K562 (cell line): ENCODE results near the gene HNRNPA2B1. TPM values are rescaled to one million over a fixed set of nuclear protein-coding genes. Genes with fewer than 3 reads are reported as not detected.

Experiments
- ATAC-seq: fragments of 200-7000 bp; cut with Tn5 transposase; 3 replicates; pipeline ENCODE4 v1.9.1; 2020; ENCODE audit warnings: moderate library complexity
- BruUV-seq: library from RNA; stranded (reverse); fragments of 400-500 nt; replicated peaks from 2 replicates; lab custom pipeline; 2021; lab: Mats Ljungman, UMichigan
- CTCF ChIA-PET: fragments of 300-600 bp; formaldehyde crosslinking; extraction: SDS; loops from one replicate; lab custom pipeline; 2021; ENCODE audit warnings: low intra/inter-chr PET ratio; lab: Yijun Ruan, JAX
- POLR2A ChIA-PET: fragments of 300-600, 350-650 bp; sonication (Branson Sonifier 250); formaldehyde crosslinking; extraction: SDS; loops from one replicate; lab custom pipeline; 2021; ENCODE audit warnings: antibody characterized with exemption, inconsistent platforms; lab: Yijun Ruan, JAX
- DNase-seq, 4 experiments: peaks; one replicate each; pipeline versions ENCODE4 v3.0.0 to v3.0.0-alpha.2; 2011 to 2018; ENCODE audit warnings: low spot score in 3 of 4, mixed read lengths in 3 of 4; ENCODE audit errors: extremely low read depth in 1 of 4
- FAIRE-seq: peaks from 2 replicates; lab custom pipeline; 2011; peaks lifted over from hg19 to GRCh38; lab: Jason Lieb, UNC
- H2AFZ ChIP-seq: 2 replicates; pipeline ENCODE4 v1.6.0; 2011; ENCODE audit warnings: low read depth, low read length, control low read depth, inconsistent platforms
- H3K27ac ChIP-seq: fragments of 200-600 bp; 3 replicates; pipeline ENCODE4 v1.8.0; 2011; ENCODE audit warnings: low read depth, mild to moderate bottlenecking, control low read depth, inconsistent platforms, low read length, moderate library complexity, mixed read lengths; ENCODE audit errors: extremely low read depth
- H3K27me3 ChIP-seq, 2 experiments: fragments of 300-600 bp in 1 of 2; 2 replicates in 1 of 2; 3 replicates in 1 of 2; pipeline versions ENCODE4 v1.6.0 to v1.8.0; 2011; ENCODE audit warnings: inconsistent platforms in 2 of 2, low read length in 2 of 2, mild to moderate bottlenecking in 1 of 2, mixed read lengths in 1 of 2, moderate library complexity in 1 of 2; ENCODE audit not compliant: control insufficient read depth in 2 of 2, insufficient read depth in 2 of 2
- H3K36me3 ChIP-seq: fragments of 300-600 bp; 3 replicates; pipeline ENCODE4 v1.8.0; 2011; ENCODE audit warnings: mild to moderate bottlenecking, low read length, inconsistent platforms; ENCODE audit not compliant: control insufficient read depth, insufficient read depth
- H3K4me1 ChIP-seq, 2 experiments: fragments of 200-600 bp in 1 of 2; replicated peaks in 1 of 2; 2 replicates in 1 of 2; 3 replicates in 1 of 2; pipeline versions ENCODE4 v1.5.1 to v1.8.0; 2011; ENCODE audit warnings: inconsistent platforms in 2 of 2, low read length in 2 of 2, mild to moderate bottlenecking in 1 of 2, mixed read lengths in 1 of 2, moderate library complexity in 1 of 2; ENCODE audit not compliant: control insufficient read depth in 2 of 2, insufficient read depth in 2 of 2
- H3K4me2 ChIP-seq: 2 replicates; pipeline ENCODE4 v1.6.1; 2011; ENCODE audit warnings: low read length, control low read depth, inconsistent platforms, mixed read lengths; ENCODE audit not compliant: insufficient read depth
- H3K4me3 ChIP-seq: fragments of 200-600 bp; sonication (generic), shearing (Covaris generic); 2 replicates; pipeline ENCODE4 v1.5.1; 2016; ENCODE audit warnings: control low read depth, inconsistent platforms
- H3K79me2 ChIP-seq: fragments of 200-600 bp; 3 replicates; pipeline ENCODE4 v1.8.0; 2011; ENCODE audit warnings: low read length, inconsistent platforms; ENCODE audit not compliant: control insufficient read depth, insufficient read depth
- H3K9ac ChIP-seq, 2 experiments: 2 replicates each; pipeline versions ENCODE4 v1.6.0 to v1.6.1; 2011; ENCODE audit warnings: low read depth in 2 of 2, low read length in 2 of 2, control low read depth in 1 of 2, inconsistent platforms in 1 of 2, mild to moderate bottlenecking in 1 of 2, mixed read lengths in 1 of 2; ENCODE audit not compliant: insufficient read depth in 1 of 2
- H3K9me1 ChIP-seq: one replicate; pipeline ENCODE4 v1.6.0; 2011; ENCODE audit warnings: inconsistent platforms, mild to moderate bottlenecking, low read length, moderate library complexity; ENCODE audit not compliant: control insufficient read depth, insufficient read depth
- H3K9me3 ChIP-seq: replicated peaks from 2 replicates; pipeline ENCODE4 v1.5.1; 2011; ENCODE audit warnings: low read depth, low read length, inconsistent platforms; ENCODE audit not compliant: control insufficient read depth, insufficient read depth
- H4K20me1 ChIP-seq: replicated peaks from 2 replicates; pipeline ENCODE4 v1.6.1; 2011; ENCODE audit warnings: low read length, inconsistent platforms, mixed read lengths; ENCODE audit not compliant: control insufficient read depth, insufficient read depth
- E2F3 ChIP-seq: fragments of 250-450 bp; sonication (Bioruptor Pico); IDR thresholded peaks from 2 replicates; pipeline ENCODE4 v1.4.0; 2020; ENCODE audit warnings: mild to moderate bottlenecking
- EP400 ChIP-seq: fragments of 450-650 bp; IDR thresholded peaks from 2 replicates; pipeline ENCODE4 v1.6.1; 2017; ENCODE audit warnings: antibody characterized with exemption, mild to moderate bottlenecking, moderate library complexity
- HDAC1 ChIP-seq, 2 experiments: fragments of 450-650 bp; IDR thresholded peaks; 2 replicates each; pipeline ENCODE4 v1.6.1; 2016 to 2017; ENCODE audit warnings: inconsistent platforms in 1 of 2, mild to moderate bottlenecking in 1 of 2, moderate library complexity in 1 of 2
- KDM5B ChIP-seq: fragments of 200-600 bp; sonication (generic); IDR thresholded peaks from 2 replicates; pipeline ENCODE4 v1.6.1; 2012; ENCODE audit warnings: low read depth, mild to moderate bottlenecking, moderate library complexity, low read length, control low read depth, inconsistent platforms; ENCODE audit not compliant: insufficient replicate concordance
- MEF2A ChIP-seq: IDR thresholded peaks from 2 replicates; pipeline ENCODE4 v1.6.1; 2011; ENCODE audit warnings: low read depth, mild to moderate bottlenecking, low read length, moderate library complexity; ENCODE audit not compliant: control insufficient read depth
- SMAD2 ChIP-seq: fragments of 150-350 bp; IDR thresholded peaks from 2 replicates; pipeline ENCODE4 v1.6.1; 2014; ENCODE audit warnings: low read depth, mild to moderate bottlenecking, low read length
- SMARCE1 ChIP-seq: fragments of 450-650 bp; IDR thresholded peaks from 2 replicates; pipeline ENCODE4 v1.7.1; 2016; ENCODE audit warnings: mild to moderate bottlenecking
- SRSF1 ChIP-seq: fragments of 200-400 bp; formaldehyde crosslinking; IDR thresholded peaks from 2 replicates; pipeline ENCODE4 v1.6.1; 2017; ENCODE audit warnings: mild to moderate bottlenecking, low read depth, low read length, moderate library complexity
- WHSC1 ChIP-seq: IDR thresholded peaks from one replicate; pipeline ENCODE4 v1.6.1; 2012; ENCODE audit warnings: low read length, control low read depth, inconsistent platforms
- ZBTB1 ChIP-seq: sonication (generic); formaldehyde crosslinking; IDR thresholded peaks from 2 replicates; pipeline ENCODE4 v1.8.1; 2023; ENCODE audit warnings: missing genetic modification reagents, low read depth, mild to moderate bottlenecking, borderline replicate concordance
- ZFX ChIP-seq: sonication (generic); formaldehyde crosslinking; IDR thresholded peaks from 2 replicates; pipeline ENCODE4 v1.8.0; 2022; ENCODE audit warnings: mild to moderate bottlenecking, missing genetic modification reagents, moderate library complexity
- WGBS: fragments of 100-300 bp; shearing (Covaris generic); methylation state at CpG from one replicate; pipeline ENCODE4 v1.1.6; 2016; ENCODE audit warnings: low coverage, mixed read lengths; ENCODE audit not compliant: insufficient coverage; ENCODE audit errors: missing lambda C conversion rate; 5-methylcytosine and 5-hydroxymethylcytosine counted together
- in situ Hi-C: fragments of 300-500 bp; cut with MboI; formaldehyde crosslinking; loops from 4 replicates; pipeline ENCODE4 v1.15.0; 2018; ENCODE audit warnings: inconsistent platforms, mixed read lengths
- intact Hi-C: fragments of 100-400 bp; cut with micrococcal nuclease; formaldehyde crosslinking; loops from 2 replicates; pipeline ENCODE4 v1.14.2; 2022
- polyA plus RNA-seq, 8 experiments: library from polyadenylated mRNA; depleted of rRNA in 4 of 8; stranded (reverse) in 5 of 8; unstranded in 3 of 8; fragments of >200 nt; fragmentation: Nextera tagmentation in 2 of 8; fragmentation: Illumina TruSeq in 1 of 8; extraction: Ambion mirVana in 2 of 8; extraction: Trizol in 1 of 8; gene quantifications; 2 replicates each; pipeline versions ENCODE4 v1.2.1 to v1.2.3, GENCODE V29; 2011 to 2014; ENCODE audit warnings: inconsistent platforms in 1 of 8, missing spikeins in 1 of 8
- total RNA-seq, 7 experiments: library from RNA; depleted of rRNA in 6 of 7; stranded (reverse); fragments of >200 nt in 6 of 7; fragmentation: Illumina TruSeq in 2 of 7; extraction: Trizol in 2 of 7; gene quantifications; 2 replicates each; pipeline versions ENCODE4 v1.2.1 to v1.2.3, GENCODE V29; 2011 to 2021; ENCODE audit warnings: low replicate concordance in 1 of 7
- TF ChIP-seq, protein P1 (sequence below), 3 experiments: fragments of 200-800 bp in 1 of 3; fragments of 250-450 bp in 1 of 3; fragments of 450-650 bp in 1 of 3; sonication (Bioruptor Pico) in 1 of 3; sonication (Bioruptor generic) in 1 of 3; formaldehyde crosslinking in 1 of 3; IDR thresholded peaks; 2 replicates each; pipeline versions ENCODE4 v1.6.1 to v1.8.0; 2016 to 2022; ENCODE audit warnings: mild to moderate bottlenecking in 2 of 3, missing genetic modification characterization in 2 of 3, missing compliant biosample characterization in 1 of 3, moderate library complexity in 1 of 3
- TF ChIP-seq, protein P2 (sequence below): fragments of 250-450 bp; sonication (Bioruptor Pico); IDR thresholded peaks from 2 replicates; pipeline ENCODE4 v1.8.0; 2022; ENCODE audit warnings: moderate library complexity, mild to moderate bottlenecking, inconsistent platforms
- TF ChIP-seq, protein P3 (sequence below): fragments of 450-650 bp; IDR thresholded peaks from 2 replicates; pipeline ENCODE4 v1.6.1; 2017; ENCODE audit warnings: mild to moderate bottlenecking, moderate library complexity

HNRNPA2B1 gene
- total and polyA plus RNA-seq, 9 of the 15 experiments (the other 6 are each of a cell fraction or from before 2014, with no cell fraction given), result 630 to 1,989 (median 865) TPM

DNA sequence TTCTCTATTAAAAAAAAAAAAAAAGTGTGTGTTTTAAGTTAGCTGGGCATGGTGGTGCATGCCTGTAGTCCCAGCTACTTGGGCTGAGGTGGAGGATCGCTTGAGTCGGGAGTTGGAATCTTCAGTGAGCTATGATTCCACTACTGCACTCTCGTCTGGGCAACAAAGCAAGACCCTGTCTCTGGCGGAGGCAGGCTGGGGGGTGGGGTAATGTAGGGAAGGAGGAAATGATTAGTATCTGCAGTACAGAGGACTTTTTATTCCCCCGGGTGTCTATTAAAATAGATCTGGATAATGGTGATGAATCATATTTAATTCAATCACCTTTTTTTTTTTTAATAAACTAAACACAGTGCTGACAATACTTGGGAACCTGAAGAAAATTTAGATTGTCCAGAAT is 7.5 kb upstream of the HNRNPA2B1 start:
- ATAC-seq (no peak), DNase-seq (no peak), FAIRE-seq (no peak)
- Histone ChIP-seq H3K27ac (no peak overlapping the region), H2AFZ (no peak overlapping the region), H3K9ac (no peak overlapping the region), H3K4me3 (no peak overlapping the region), H3K36me3 (peaks cover 98% of the 10 kb centered on the region), H4K20me1 (peaks cover 10% of the 10 kb centered on the region), H3K79me2 (peaks cover 70% of the 10 kb centered on the region), H3K4me2 (no peak overlapping the region), H3K4me1 (peaks cover 0 to 10% of the 10 kb centered on the region in 2 experiments; a peak in 2 of 5 replicates), H3K9me1 (peaks cover 5% of the 10 kb centered on the region), H3K27me3 (no peaks in the 10 kb centered on the region), H3K9me3 (no peaks in the 10 kb centered on the region)
- ChIA-PET POLR2A (interaction anchor here (0.7 to 1.5 kb wide), 6 partner anchors 8 to 77 kb away, joined by 3 to 5 read pairs (median 4); no protein-coding TSS in a partner anchor), CTCF (no interaction called here)
- BruUV-seq, result no TSS peak
- intact Hi-C loops (loop anchor here (10.0 kb wide), 1 partner anchor 313 kb away; no protein-coding TSS in a partner anchor), in situ Hi-C loops (no loop called here)
- 94% methylated on average over 5 of the region's 5 CpGs for WGBS
- TF ChIP-seq E2F3, result no peak
- no peak for TF ChIP-seq MEF2A
- TF ChIP-seq, protein P1, sequence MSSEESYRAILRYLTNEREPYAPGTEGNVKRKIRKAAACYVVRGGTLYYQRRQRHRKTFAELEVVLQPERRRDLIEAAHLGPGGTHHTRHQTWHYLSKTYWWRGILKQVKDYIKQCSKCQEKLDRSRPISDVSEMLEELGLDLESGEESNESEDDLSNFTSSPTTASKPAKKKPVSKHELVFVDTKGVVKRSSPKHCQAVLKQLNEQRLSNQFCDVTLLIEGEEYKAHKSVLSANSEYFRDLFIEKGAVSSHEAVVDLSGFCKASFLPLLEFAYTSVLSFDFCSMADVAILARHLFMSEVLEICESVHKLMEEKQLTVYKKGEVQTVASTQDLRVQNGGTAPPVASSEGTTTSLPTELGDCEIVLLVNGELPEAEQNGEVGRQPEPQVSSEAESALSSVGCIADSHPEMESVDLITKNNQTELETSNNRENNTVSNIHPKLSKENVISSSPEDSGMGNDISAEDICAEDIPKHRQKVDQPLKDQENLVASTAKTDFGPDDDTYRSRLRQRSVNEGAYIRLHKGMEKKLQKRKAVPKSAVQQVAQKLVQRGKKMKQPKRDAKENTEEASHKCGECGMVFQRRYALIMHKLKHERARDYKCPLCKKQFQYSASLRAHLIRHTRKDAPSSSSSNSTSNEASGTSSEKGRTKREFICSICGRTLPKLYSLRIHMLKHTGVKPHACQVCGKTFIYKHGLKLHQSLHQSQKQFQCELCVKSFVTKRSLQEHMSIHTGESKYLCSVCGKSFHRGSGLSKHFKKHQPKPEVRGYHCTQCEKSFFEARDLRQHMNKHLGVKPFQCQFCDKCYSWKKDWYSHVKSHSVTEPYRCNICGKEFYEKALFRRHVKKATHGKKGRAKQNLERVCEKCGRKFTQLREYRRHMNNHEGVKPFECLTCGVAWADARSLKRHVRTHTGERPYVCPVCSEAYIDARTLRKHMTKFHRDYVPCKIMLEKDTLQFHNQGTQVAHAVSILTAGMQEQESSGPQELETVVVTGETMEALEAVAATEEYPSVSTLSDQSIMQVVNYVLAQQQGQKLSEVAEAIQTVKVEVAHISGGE (CRISPR knock-in tag; IDR thresholded peaks at IDR 0.05), result no peak
- TF ChIP-seq, protein P2, sequence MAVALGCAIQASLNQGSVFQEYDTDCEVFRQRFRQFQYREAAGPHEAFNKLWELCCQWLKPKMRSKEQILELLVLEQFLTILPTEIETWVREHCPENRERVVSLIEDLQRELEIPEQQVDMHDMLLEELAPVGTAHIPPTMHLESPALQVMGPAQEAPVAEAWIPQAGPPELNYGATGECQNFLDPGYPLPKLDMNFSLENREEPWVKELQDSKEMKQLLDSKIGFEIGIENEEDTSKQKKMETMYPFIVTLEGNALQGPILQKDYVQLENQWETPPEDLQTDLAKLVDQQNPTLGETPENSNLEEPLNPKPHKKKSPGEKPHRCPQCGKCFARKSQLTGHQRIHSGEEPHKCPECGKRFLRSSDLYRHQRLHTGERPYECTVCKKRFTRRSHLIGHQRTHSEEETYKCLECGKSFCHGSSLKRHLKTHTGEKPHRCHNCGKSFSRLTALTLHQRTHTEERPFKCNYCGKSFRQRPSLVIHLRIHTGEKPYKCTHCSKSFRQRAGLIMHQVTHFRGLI (CRISPR knock-in tag), result no peak
- no peak for TF ChIP-seq HDAC1 (IDR thresholded peaks at IDR 0.05)
- no peak for TF ChIP-seq SMARCE1
- TF ChIP-seq EP400, result no peak
- TF ChIP-seq ZBTB1 (CRISPR knock-in tag), result no peak
- TF ChIP-seq WHSC1, result no peak
- no peak for TF ChIP-seq KDM5B
- TF ChIP-seq SRSF1, result no peak
- TF ChIP-seq ZFX (CRISPR knock-in tag), result no peak
- no peak for TF ChIP-seq SMAD2
- TF ChIP-seq, protein P3, sequence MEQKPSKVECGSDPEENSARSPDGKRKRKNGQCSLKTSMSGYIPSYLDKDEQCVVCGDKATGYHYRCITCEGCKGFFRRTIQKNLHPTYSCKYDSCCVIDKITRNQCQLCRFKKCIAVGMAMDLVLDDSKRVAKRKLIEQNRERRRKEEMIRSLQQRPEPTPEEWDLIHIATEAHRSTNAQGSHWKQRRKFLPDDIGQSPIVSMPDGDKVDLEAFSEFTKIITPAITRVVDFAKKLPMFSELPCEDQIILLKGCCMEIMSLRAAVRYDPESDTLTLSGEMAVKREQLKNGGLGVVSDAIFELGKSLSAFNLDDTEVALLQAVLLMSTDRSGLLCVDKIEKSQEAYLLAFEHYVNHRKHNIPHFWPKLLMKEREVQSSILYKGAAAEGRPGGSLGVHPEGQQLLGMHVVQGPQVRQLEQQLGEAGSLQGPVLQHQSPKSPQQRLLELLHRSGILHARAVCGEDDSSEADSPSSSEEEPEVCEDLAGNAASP, result no peak
